KBM-7 (cell line): ENCODE data around the gene NR3C2.
A peak's percentile ranks its signal among the peaks of the same experiment; 100 is the strongest.
"Not testable (repeated sequence)": the region's sequence is repeated elsewhere in the genome, so short reads cannot be mapped to it uniquely, and the experiment has no call there.

Experiments used
- DNase-seq: peaks from one replicate; pipeline ENCODE4 v3.0.0-alpha.2; 2015
- in situ Hi-C: fragments of 300-500 bp; cut with MboI; formaldehyde crosslinking; loops from 2 replicates; pipeline ENCODE4 v1.14.3; 2020; ENCODE audit warnings: low sequenced_read_pairs, low pct_unique_long_range_greater_than_20kb, mixed read lengths

NR3C2 gene

DNA sequence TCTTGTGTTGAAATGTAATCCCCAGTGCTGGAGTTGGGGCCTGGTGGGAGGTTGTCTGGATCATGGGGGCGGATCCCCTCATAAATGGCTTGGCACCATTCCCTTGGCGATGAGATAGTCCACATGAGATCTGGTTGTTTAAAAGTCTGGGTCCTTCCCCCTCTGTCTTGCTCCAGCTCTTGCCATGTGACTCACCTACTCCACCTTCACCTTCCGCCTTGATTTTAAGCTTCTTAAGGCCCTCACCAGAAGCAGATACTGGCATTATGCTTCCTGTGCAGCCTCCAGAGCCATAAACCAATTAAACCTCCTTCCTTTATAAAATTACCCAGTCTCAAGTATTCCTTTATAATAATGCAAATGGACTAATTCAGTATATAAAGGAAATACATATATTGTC lies 111.5 kb downstream of the NR3C2 start:
- in situ Hi-C loops, result no loop called here

DNA sequence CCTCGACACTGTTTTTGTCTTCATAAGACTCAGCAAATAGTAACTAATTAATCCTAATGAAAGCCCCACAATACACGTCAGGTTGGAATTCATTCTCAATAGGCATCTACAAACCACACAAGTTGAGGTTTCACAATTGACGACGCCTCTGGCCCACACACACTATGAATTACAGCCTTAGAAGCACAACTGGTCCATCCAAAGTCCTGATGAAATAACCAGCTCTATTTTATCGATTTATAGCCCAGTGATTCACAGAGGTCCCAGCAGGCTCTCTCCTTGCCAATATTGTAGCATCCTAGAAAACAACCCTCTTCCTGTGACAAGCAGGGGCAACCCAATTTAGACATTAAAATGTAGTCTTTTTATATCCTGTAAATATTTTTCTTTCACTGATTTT lies 112.1 kb downstream of the NR3C2 start:
- DNase-seq, result no peak
- in situ Hi-C loops, result no loop called here

More for the DNA sequence above, 111.5 kb downstream of the NR3C2 start:
- DNase-seq, result no peak

DNA sequence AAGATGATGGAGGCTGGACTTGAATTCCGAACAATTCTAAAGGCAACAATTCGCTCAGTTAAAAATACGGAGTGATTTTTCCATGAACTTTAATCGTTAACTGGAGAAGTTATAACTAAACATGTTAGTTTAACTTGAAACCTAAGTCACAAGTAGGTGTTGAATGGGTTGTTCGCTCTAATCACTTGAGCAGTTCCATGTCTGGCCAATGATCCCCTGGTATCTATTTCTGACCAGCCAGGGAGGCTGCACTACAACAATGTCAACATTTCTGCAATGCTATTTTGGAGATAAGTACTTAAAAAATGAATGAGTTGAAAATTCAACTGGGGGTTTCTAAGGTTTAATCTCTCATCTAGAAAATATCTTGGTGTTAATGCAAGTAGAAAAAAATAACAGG lies 112.5 kb downstream of the NR3C2 start:
- no peak for DNase-seq
- in situ Hi-C loops, result no loop called here

DNA sequence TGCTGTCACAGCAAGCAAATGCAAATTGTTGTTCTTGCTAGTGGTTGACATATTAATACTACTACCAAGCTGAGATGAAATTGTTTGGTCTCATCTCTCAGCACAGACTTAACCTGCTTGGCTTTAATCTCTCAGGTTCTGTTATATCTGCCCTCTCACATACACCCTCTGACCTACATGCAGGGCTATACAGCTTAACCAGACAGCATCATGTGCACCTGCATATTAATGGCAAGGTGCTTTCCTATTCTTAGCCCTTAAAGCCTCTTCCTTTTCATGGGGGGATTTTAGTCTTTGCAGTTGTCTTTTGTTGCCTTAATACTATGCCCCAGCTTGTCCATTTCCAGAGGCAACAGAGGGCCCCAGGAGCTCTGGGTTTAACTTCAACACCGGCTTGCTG lies 114.5 kb downstream of the NR3C2 start:
- no peak for DNase-seq
- in situ Hi-C loops, result no loop called here

DNA sequence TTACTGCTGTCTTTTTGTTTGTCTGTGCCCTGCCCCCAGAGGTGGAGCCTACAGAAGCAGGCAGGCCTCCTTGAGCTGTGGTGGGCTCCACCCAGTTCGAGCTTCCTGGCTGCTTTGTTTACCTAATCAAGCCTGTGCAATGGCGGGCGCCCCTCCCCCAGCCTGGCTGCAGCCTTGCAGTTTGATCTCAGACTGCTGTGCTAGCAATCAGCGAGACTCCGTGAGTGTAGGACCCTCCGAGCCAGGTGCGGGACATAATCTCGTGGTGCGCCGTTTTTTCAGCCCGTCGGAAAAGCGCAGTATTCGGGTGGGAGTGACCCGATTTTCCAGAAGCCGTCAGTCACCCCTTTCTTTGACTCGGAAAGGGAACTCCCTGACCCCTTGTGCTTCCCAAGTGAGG lies 118.9 kb downstream of the NR3C2 start:
- in situ Hi-C loops, DNase-seq: not testable (repeated sequence)

DNA sequence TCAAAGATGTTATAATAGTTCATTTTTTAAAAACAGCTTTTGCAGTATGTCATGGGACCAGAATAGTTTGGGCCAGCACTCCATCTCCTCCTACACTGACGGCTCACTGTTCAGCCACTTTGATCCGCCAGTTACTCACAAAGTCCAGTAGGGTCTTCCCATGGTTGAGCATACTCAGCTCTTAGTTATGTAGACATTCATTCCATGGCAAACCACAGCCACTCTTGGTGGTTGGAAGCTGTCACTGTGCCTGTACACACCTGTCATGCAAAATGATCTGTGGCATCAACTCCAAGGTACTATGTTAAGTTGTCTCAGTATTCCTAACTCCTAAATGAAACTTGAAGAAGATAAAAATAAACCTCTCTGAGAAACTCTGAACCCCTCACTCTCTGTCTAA lies 127.2 kb downstream of the NR3C2 start:
- in situ Hi-C loops, result no loop called here
- DNase-seq, result no peak

DNA sequence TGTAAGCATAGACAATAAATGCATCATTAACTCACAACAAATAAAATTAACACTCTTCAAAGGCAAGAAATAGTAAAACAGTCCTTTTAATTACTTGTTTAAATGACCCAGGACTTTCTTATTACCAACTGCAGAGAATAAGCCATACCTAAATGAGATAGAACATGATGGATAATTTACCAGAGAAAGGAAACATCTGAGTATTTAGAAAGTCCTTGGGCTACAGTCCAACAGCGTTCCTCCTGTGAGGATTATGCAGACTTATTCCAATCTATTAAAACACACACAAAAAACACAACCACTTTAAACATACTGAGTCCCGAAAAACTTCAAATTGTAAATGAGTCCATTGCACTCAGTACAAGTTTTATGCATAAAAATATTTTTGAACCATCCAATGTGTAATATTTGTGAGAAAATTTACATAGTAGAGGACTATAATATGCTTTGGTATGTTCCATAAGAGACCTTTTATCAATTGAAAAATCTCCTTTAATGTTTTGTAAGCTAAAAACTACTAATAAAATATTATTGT lies 129.2 kb downstream of the NR3C2 start:
- no peak for DNase-seq
- in situ Hi-C loops, result no loop called here

DNA sequence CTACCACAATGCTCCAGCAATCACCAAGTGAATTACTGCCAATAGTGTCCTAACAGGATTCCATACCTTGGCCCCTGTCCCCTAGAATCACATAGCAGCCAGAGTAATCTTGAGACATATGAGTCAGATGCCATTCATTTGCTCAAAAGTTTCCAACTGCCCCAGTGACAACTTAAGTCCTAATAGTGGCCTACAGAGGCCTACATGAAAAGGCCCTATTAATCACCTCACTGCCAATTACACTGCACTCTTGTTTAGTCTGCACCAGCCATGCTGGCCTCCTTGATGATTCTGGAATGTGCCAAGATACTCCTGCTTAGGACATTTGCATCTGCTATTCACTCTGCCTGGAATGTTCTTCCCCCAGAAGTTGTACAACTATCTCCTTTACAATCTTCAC lies 130.7 kb downstream of the NR3C2 start:
- DNase-seq, result no peak
- in situ Hi-C loops, result no loop called here

DNA sequence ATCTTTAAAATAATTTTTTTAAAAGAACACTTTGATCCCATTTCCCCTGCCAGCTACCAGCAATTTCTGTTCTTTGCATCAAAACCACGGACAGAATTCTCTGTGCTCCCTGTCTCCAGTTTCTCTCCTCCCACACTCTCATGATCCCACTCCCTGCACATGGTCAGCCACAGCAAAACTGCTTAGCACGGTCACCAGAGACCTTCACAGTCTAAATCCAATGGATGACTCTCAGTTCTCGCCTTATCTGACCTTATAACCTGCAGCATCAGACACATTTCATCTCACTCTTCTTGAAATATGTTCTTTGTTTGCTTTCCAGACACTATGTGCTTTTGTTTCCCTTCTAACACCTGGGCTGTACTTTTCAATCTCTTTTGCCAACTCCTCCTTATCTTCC lies 131.5 kb downstream of the NR3C2 start:
- DNase-seq, result no peak
- in situ Hi-C loops, result no loop called here

DNA sequence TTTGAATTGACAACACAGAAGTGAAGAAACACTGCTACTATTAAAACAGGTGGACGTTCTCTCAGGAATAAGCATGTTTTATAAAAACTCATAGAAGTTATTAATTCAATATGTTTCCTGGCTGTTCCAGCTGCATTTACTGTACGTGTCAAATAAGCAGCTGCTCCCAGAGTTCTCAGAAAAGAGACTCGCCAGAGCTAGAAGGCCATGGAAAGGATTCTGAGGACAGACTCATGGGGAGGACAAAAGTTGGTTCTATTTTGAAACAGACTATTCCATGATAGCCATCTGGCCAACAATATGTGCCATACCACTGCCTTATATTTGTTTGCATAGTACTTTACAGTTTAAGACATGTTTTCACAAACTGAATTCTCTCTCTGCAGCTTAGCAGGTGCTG lies 136.5 kb downstream of the NR3C2 start:
- in situ Hi-C loops, result no loop called here
- no peak for DNase-seq

DNA sequence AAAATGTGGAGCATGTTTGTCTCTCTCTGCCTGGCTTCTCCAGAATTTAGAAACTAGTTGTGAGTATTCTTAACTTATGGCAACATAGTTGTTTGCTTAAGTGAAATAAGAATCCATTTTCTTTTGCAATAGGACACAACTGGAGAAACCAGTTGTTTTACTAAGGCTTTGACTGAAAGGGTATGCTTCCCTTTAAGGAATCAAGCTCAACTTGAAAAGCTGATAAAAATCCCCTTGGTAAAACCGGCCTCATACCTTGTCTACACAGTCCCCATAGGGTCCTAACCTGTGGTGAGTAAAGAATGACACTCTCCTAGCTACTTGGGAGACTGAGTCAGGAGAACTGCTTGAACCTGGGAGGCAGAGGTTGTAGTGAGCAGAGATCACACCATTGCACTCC lies 139.8 kb downstream of the NR3C2 start:
- in situ Hi-C loops, result no loop called here
- DNase-seq, result no peak

DNA sequence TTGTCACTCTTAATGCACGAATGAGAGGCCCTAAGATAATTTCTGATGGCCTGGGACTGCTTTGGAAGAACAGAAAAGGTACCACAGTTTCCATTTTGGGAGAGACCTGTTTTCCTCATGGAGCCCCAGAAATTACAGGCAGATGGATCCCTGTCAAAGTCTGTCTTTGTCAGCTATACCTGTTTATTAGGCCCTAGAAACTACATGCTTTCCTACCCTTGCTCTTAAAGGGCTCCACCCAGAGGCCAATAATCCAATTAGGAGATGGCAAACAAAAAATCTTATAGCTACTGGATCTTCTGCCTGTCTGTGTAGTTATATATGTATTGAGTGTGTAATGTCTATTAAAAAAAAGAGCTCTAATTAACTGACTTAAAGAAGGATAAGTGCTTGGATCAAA lies 141.3 kb downstream of the NR3C2 start:
- in situ Hi-C loops, result no loop called here
- peak; percentile 3 for DNase-seq

DNA sequence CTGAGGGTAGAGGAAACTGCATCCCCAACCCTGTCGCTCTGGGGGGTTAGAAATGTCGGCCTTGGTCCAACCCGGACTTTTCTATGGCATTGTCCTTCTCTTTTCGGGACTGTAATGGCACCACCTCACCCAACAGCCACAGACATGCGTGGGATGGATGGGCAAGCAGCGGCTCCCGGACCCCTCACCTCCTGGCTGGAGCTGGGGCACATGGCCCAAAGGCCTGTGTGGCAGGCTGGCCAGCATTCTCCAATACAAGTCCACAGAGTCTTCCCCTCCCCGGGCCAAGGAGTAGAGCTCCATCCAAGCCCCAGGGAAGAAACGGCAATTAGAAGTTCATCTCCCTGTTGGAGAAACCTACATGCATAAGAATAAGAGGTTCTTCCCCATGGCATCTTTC lies 142.9 kb downstream of the NR3C2 start:
- in situ Hi-C loops, result no loop called here
- no peak for DNase-seq

DNA sequence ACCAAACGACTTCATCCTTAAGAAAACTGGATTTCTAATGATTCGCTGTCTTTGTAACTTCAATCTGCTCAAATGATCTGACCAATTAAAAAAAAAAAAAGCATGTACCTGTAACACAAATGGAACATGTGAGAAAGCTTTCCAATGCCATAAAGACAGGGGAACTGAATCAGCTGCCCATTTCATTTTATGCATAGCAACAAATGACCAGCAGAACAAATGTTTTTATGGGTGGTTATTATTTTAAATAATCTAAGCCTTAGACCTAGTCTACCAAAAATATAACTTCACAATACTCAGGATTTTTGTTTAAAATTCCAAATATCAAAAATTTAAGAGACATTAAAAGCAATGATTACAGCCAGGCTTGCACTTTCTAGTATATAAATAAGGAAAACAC lies 145.7 kb downstream of the NR3C2 start:
- in situ Hi-C loops, result no loop called here
- no peak for DNase-seq

DNA sequence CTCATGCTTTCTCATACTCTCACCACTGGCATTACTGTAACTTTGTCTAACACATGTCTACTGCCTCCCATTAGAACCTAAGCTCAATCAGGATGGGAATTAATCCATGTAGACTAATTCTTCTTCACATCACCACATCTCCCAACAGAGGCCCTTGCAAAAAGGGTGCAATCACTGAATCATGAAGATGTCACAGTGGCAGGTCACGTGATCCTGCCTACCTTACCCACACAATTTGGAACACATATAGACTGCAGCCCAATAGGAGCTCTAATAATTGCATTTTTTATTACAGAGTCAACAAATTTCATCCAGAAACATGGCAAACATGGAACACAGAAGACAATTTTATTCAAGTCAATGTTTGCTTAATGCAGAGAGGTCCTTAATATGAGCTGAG lies 146.6 kb downstream of the NR3C2 start:
- DNase-seq, result no peak
- in situ Hi-C loops, result no loop called here

DNA sequence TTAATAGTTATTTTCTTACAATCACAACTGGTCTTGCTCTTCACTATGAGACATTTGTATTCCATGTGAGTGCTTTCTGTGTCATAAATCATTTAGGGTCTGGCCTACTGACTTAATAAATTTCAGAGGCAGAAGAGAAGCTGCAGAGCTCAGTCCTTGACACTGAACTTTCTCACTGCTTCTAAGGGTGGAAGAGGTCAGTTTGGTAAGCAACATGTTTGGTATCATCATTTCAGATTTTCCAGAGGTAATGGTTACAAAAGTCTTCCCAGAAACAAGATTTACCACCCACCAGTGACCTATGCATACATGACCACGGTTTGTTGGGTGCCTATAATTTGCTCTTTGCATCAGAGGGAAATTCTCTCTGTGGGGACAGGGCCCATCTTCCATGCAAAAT lies 148.6 kb downstream of the NR3C2 start:
- DNase-seq, result no peak
- in situ Hi-C loops, result no loop called here

DNA sequence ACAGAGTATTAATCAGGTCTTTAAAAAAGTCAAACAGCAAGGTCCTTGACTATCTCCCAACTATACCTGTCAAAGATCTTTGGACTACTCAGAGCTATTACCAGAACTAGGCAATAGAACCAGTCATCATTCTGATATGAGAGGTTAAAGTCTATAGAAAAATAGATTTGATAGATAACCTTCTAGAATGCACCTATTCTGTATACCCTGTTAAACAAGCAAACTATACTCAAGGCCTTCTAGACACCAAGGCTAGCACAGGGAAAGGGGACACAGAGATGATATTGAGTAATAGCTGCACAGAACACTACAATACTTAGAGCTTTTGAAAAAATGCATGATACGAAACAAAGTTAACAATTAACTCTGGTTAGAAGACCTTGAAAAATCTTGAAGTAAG lies 149.5 kb downstream of the NR3C2 start:
- in situ Hi-C loops, result no loop called here
- DNase-seq, result no peak

DNA sequence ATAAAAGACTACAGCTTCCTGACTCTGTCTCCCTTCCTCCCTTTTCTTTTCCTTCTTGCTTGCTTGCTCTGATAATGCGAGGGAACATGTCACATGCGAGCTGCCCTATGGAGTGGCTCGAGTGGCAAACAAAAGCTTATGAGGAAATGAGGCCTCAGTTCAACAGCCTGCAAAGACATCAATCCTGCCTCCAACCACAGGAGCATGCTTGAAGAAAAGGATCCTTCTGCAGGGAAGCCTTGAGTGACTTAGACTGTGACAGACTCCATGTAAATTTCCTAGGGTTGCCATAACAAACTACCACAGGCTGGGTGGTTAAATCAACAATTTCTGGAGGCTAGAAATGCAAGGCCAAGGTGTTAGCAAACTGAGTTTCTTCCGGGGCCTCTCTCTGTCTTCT lies 152.5 kb downstream of the NR3C2 start:
- no peak for DNase-seq
- in situ Hi-C loops, result no loop called here

DNA sequence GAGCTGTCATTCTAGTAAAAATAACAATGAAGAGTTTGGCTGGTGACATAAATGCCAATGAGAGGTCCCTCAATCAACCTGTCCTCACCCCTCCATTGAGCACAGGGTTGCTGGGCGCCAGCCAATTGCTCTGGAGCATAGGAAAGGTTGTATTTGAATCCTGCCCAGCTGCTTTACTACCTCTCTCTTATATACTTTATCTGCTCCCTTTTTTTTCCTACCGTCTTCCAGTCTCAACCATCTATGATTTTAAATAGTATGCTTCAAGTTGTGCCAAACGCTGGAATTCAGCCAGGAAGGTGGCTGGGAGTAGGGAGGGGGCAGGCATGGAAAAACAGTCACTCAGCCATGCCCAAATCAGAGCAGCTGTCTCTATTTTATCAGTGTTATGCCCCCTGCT lies 153.8 kb downstream of the NR3C2 start:
- in situ Hi-C loops, result no loop called here
- no peak for DNase-seq

DNA sequence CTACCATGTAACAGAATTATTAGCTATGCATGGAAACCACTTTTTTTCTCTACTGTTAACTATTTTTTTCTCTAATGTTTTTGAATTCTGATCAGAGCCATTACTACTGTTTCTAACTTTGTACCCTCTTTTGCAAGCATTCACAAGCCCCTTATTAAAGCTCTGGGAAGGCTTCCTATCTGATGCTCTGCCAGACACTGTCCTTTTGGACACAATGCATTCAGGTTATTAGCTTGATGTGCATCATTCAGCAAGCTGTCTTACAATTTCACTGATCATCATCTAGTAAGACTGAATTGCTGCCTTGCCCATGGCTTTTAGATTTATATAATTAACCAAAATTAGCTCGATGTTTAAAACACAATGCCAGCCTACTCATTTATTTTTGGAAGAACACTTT lies 155.1 kb downstream of the NR3C2 start:
- in situ Hi-C loops, result no loop called here
- DNase-seq, result no peak

DNA sequence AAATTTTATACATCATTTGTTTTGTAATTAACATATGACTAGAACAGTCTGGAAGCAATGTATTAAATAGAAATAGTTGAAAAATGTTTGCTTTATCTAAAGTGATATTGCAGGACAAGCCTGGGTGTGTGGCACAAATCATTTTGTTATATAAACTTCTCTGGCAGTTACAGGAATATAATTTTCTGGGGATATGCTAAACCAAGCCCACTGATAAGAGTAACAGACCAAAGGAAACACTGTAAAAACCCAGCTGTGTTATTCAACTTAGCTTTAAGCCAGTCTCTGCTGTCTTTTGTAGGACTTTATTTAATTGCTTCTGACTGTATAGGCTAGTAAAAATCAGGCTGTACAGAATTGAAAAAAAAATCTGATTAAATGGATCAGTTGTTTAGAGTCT lies 156.2 kb downstream of the NR3C2 start:
- no peak for DNase-seq
- in situ Hi-C loops, result no loop called here

DNA sequence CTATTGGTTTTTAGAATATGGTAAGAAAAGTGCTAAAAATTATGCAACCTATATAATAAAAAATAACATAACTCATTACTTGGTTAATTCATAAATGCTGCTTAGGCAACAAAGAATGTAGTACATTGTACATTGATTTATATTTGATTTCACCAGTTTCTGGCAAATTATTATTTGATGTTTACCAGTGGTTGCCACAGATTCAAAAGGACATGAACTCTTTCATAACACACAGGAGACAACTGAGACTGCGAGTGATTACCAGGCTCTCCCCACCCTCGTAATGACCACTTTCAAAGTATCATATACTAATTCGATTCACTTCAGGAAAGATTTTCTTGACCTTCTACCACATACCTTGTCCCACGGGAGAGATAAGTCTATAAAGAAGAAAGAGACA lies 158.5 kb downstream of the NR3C2 start:
- DNase-seq, result no peak
- in situ Hi-C loops, result no loop called here
